COLO829 (cell line): Measurements from ENCODE around the gene FAM90A1.
A peak's percentile ranks its signal among the peaks of the same experiment; 100 is the strongest.
"Not testable (repeated sequence)": the region's sequence is repeated elsewhere in the genome, so short reads cannot be mapped to it uniquely, and the experiment has no call there.

Experiments
- DNase-seq: peaks from one replicate; pipeline ENCODE4 v3.0.0; 2012; ENCODE audit warnings: low spot score

FAM90A1 gene

DNA sequence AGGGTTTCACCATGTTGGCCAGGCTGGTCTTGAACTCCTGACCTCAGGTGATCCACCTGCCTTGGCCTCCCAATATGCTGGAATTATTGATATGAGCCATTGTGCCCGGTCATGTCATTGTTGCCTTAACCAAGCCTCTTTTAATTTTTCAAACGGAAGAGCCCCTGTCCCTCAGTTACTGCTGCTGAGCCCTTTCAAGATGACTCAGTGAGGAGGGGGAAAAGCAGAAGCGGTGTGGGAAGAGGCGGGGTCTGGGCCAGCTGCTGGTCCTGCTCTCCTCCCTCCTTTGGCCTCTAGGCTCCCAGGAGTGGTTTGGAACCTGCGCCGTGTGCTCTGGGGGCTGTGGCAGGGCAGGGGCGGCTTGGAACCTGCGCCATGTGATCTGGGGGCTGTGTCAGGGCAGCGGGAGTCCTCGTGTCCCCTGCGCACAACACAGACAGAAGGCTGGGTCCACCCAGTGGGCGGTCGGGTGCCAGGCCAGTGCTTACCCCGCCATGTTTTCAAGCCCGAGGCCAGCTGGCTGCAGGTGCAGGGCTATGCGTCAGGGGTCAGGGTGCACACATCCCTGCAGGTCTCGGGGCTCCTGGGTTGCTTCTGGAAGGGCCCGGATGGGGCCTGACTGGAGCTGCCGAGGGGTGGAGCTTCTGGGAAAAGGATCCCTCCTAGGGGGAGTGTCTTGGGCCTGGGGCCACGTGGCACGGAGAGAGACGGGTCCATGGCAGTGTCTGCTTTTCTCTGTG, at the start of gene FAM90A1:
TSS of gene FAM90A1 (minus strand) at position 627 of the 740 bp plus-strand sequence. CDS start 2,786 bp downstream, outside the sequence.
- not testable (repeated sequence) for DNase-seq

- not testable (repeated sequence) for DNase-seq
These were observed 49.0 kb upstream of the FAM90A1 start for GRCh38 chr12:8276397-8276796.

DNA sequence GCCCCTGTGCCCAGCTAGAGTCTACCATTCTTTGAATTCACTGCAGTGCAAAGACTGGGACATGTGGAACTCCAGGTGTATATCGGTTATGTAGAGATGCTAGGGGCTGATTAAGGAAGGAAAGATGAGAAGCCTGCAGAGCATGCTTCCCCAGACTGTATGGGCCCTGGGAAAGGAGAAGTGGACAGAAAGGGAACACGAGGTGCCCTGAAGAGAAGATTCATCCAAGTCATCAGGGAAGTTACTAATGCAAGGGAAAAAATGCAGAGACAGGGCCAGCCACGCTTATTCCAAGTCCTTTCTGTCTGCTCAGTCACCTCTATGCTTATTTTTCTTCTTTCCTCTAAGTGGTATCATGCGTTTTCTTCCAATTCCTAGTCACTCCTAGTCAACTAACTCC, 39.3 kb upstream of the FAM90A1 start:
- DNase-seq = not testable (repeated sequence)

DNA sequence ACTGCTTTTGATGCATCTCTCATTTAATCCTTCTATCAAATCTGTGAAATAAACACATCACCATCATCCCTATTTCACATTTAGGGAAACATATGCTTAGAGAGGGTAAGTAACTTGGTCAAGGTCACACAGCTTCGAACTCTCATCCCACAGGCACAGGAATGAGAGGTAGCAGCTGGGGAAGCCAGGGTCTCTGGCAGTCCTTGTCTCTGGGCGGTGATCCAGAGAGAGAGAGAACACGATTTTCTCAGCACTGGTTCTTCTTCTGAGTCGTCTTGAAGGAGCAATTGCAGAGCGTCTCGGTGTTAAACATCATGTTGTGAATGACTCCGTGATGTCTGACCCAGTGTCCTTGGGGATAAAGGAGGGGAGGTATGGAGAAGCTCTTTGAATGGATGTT, 36.8 kb upstream of the FAM90A1 start:
- DNase-seq = not testable (repeated sequence)

DNA sequence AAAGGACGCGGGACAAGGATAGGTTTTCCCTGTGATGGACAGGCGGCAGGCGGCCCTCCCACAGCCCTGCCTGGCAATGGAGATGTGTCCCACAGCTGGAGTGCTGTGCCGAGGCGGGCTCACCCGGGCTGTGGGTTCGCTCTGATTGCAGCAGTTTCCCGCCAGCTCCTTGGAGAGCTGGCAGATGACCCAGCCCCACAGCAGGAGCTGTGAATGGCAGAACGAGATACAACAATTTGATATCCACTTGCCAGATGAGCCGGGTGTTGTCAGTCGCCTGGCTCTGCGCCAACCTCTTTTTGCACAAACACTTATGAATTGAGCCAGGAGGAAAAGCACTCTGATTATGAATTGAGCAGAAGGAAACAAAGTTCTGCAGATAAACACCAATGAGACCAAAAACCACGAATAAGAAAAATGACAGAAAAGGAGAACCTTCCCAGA, 33.7 kb upstream of the FAM90A1 start:
- DNase-seq = not testable (repeated sequence)

DNA sequence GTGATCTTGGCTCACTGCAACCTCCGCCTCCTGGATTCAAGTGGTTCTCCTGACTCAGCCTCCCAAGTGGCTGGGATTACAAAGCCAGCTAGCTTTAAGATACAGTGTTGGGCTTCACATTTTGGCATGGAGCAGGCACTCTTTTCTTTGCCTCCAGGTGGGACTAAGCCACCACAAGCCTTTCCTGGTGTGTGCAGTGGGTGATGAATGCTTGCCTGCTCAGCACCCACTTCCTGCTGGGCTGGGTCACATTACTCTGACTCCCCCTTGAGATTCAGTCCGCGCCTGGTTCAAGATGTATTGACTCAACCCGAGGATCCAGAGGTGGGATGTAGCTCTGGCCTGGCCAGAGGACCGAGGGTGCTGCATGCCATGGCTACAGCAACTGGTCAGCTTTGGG, 28.9 kb upstream of the FAM90A1 start:
- DNase-seq = not testable (repeated sequence)

DNA sequence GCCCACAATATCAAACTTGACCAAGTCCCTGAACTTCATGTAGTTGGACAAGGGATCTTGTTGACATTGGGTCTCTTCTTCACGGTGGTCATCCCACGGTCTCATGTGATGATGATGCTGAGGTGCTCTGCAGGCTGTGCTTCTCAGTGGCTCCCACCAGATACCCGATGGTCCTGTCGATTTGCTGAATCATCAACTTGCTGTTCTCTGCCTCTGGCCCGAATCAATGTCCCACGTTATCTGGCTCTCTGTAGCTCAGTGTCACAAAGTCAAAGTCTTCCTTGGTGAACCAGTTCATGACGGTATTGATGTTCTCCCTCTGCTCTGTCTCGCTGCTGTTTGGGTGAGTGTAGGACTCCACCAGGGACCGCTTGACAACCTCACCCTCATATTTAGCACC, 27.3 kb upstream of the FAM90A1 start:
- not testable (repeated sequence) for DNase-seq

GRCh38 chr12:8252056-8252818, 24.8 kb upstream of the FAM90A1 start:
- not testable (repeated sequence) for DNase-seq

DNA sequence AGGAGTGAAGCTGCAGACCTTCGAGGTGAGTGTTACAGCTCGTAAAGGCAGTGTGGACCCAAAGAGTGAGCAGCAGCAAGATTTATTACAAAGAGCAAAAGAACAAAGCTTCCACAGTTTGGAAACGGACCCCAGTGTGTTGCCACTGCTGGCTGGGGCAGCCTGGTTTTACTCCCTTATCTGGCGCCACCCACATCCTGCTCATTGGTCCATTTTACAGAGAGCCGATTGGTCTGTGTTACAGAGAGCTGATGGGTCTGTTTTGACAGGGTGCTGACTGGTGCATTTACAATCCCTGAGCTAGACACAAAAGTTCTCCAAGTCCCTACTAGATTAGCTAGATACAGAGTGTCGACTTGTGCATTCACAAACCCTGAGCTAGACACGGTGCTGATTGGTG, 24.2 kb upstream of the FAM90A1 start:
- DNase-seq = not testable (repeated sequence)

DNA sequence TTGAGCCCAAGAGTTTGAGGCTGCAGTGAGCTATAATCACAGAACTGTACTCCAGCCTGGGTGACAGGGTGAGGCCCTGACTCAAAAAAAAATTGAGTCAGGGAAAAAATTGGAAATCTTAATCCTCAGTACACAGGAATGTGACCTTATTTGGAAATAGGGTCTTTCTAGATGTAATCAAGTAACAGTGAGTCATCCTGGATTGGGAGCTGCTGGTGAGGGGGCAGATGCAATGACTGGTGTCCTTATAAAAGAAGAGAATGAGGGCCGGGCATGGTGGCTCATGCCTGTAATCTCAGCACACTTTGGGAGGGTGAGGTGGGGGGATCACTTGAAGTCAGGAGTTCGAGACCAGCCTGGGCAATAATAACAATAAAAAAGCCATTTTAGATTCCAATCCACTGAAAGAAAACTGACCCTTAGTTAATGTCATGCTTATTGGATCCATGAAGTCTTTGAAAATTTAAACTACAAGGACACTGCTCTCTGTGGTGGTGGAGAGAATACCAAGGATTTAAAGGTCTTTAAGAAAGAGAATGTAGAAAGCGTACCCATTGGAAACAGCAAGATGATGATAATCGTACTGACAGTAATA, 19.6 kb upstream of the FAM90A1 start:
- DNase-seq = not testable (repeated sequence)

DNA sequence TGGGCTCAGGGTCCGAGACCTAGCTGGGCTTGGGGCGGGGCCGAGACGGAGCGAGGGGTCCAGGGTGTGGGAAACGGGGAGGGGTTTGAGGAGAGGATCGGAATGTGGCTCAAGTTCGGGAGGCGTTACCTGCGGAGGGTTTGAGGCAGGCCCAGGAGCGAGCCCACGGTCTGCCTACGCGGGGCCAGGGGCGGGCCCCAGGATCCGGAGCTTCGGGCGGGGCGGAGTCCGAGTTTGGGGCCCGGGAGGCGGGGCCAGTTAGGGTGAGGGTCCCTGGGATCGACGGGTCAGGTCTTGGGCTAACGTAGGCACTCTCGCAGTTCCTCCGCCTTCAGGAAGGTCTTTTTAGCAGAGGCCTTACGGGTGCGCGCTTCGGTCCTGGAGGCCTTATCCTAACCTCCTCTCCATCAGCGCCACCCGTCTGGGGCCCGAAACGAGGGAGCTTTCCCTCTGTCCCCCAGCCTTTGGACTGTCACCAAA, 16.3 kb upstream of the FAM90A1 start:
- not testable (repeated sequence) for DNase-seq

DNA sequence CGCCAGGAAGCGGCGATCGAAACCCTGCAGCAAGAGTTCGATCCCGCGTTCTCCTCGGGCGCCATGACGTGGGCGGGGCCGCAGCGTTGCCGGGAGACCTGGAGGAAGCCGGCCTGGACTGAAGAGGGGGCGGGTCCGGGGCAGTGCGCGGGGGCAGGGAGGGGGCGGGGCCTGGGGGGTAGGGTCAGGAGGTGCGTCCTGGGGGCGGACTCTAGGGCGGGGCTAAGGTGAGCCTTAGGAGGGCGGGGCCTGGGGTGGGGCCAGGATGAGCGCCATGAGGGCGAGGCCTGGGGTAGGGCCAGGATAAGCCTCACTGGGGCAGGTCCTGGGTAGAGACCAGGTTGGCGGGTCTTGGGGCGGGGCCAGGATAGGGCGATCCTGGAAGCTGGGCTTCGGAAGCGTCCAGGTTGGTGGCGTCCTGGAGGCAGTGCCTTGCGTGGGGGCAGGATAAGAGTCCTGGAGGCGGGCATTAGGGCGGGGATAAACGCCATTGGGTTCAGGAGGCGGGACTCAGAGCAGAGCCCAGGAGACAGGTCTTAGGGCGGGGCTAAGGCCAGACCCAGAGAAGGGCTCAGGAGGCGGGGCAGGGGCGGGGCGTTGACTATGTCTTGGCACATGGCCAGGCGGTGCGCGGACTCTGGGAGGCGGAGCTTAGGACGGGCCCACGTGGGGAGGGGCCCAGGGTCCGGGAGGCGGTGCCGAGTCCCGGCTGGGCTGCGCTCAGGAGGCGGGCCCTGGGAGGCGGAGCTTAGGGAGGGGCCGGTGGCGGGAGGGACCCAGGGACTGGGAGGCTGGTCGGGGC, 15.7 kb upstream of the FAM90A1 start:
- DNase-seq = peak; percentile 74

- not testable (repeated sequence) for DNase-seq
These were observed 15.1 kb upstream of the FAM90A1 start for GRCh38 chr12:8242622-8242879.

DNA sequence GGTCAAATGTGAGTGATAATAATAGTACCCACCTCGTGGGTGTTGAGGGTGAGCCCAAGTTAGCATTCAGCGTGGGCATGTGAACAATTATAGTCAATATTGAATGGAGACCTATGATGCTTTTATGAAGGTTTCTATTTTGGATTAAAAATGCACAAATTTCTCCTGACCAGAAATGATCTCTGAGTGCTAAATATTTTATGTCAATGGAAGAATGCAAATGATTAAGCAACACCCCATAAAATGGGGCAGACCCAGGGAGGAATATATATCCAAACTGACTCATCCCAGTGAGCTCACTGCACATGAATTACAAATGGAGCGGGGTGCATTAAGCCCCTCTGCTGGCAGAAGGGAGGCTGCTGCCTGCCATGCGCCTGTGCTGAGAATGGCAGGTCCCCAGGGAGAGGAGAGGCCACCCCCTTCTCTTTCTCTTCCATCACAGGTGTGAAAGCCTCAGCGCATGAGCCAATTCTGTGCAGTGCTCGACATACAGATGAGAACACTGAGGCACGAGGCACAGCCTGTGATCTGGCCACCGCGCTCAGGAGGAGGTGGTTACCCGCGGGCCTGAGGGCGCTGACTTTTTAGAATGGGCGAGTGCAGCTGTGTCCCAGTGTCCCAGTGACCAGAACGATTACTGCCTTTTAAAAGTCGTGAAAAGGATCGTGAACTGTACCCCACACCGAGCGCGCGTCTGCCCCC, 14.7 kb upstream of the FAM90A1 start:
- not testable (repeated sequence) for DNase-seq

GRCh38 chr12:8240340-8241114, 13.1 kb upstream of the FAM90A1 start:
- DNase-seq = not testable (repeated sequence)

GRCh38 chr12:8237031-8237430, 9.6 kb upstream of the FAM90A1 start:
- DNase-seq = not testable (repeated sequence)

- DNase-seq = not testable (repeated sequence)
These were observed 8.1 kb upstream of the FAM90A1 start for GRCh38 chr12:8235316-8236157.

- not testable (repeated sequence) for DNase-seq
These were observed 7.3 kb upstream of the FAM90A1 start for GRCh38 chr12:8234746-8235145.

DNA sequence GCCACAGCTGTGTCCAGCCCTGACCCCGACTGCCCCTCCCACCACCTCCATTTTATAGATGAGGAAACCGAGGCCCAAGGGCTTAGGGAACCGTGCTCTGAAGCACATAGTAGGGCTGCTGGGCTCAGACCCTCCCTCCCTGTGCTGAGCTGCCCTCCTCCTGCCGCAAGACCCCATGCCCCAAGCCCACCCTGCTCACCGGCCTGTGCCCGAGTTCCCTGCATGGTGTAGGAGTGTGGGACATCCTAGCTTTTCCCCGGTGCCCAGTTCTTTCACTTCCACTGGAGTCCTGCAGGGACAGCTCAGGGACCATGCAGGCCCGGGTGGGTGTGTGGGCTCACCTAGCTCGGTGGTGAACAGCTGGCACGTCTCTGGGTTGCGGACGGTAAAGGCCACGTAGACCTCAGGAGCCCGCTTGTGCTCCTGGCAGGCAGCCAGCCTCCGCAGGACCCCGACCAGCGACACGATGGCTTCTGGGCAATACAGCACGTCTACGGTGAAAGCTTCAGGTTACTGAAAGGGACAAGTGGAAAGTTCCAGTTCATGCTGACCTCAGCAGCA, 6.6 kb upstream of the FAM90A1 start:
- not testable (repeated sequence) for DNase-seq
